Measurements from ENCODE around the gene CEP63.

Gene CEP63

DNA sequence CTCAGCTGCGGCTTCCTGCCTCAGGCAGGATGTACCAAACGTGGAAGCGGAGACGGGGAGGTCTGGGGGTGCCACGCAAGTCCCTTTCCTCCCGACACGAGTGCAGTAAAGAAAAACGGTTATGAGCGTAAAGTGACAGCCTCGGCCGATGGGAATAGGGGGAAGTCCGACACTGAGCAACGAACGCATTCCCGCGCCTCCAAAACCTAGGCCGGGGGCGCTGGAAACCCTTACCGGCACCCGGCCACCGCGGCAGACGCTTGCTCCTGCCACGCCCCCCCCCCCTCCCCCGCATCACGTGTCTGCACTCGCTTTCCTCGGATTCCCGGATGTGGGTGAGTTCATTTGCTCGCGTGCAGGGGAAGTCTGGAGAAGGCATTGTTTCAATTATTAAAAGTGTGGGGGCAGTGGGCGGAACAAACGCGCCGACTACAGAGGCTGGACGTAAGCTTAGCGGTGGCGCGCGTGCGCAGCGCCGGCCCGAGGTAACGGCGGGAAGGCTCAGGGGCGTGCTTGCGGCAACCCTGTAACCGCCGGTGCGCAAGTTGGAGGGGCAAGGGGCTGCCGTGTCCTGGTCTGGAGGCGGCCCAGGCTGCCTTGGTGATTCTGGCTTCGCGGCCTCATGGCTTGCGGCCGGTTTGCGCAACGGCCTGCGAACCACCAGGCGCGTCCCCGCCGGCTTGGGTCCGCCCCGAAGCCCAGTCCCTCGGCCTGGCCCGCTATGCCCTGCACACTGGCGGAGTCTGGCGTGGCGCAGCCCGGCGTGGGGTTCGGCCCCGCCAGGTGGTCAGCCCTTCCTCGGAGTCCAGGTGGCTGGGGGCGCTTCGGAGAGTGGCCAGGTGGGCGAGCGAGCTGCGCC, at the start of gene CEP63, which contains the start of gene ANAPC13:
TSS of gene CEP63 (plus strand) at position 340 of the 859 bp plus-strand sequence. CDS start 9,264 bp downstream, outside the sequence.
TSS of gene ANAPC13 (minus strand) at position 268 of the 859 bp plus-strand sequence. CDS start 3,081 bp downstream, outside the sequence.
- DNase-seq (ENCODE audit: low read depth): peak; percentile 86

GRCh38 chr3:134437211-134437752, 48.6 kb upstream of the CEP63 start:
- no peak for DNase-seq (ENCODE audit: low read depth)

DNA sequence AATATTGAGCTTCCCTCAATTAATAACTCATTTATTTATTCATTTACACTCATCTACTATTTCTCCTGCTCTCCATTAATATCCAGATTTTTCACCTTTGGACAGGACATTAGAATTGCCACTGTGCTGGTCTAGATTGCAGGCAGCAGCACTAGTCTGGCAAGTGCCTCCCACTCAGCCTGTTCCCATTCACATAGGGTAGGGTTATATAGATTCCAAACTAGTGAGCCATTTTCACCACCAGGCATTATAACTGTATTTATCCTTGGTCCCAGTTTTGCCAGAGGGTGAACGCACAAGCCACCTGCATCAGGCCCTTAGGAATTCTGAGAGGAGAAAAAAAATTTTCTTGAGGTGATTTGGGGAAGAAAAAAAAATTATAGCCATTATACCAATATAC, 44.5 kb upstream of the CEP63 start:
- DNase-seq (ENCODE audit: low read depth): no peak

- DNase-seq (ENCODE audit: low read depth): no peak
Measured at GRCh38 chr3:134441821-134442220, 44.0 kb upstream of the CEP63 start.

GRCh38 chr3:134445095-134445494, 40.8 kb upstream of the CEP63 start:
- DNase-seq (ENCODE audit: low read depth): no peak

- no peak for DNase-seq (ENCODE audit: low read depth)
Measured at GRCh38 chr3:134445636-134446035, 40.2 kb upstream of the CEP63 start.

- no peak for DNase-seq (ENCODE audit: low read depth)
Measured at GRCh38 chr3:134446800-134447199, 39.1 kb upstream of the CEP63 start.

- no peak for DNase-seq (ENCODE audit: low read depth)
Measured at GRCh38 chr3:134447351-134447750, 38.5 kb upstream of the CEP63 start.

- no peak for DNase-seq (ENCODE audit: low read depth)
Measured at GRCh38 chr3:134448664-134449063, 37.2 kb upstream of the CEP63 start.

- DNase-seq (ENCODE audit: low read depth): no peak
Measured at GRCh38 chr3:134449277-134449676, 36.6 kb upstream of the CEP63 start.

- DNase-seq (ENCODE audit: low read depth): no peak
Measured at GRCh38 chr3:134449951-134450350, 35.9 kb upstream of the CEP63 start.

DNA sequence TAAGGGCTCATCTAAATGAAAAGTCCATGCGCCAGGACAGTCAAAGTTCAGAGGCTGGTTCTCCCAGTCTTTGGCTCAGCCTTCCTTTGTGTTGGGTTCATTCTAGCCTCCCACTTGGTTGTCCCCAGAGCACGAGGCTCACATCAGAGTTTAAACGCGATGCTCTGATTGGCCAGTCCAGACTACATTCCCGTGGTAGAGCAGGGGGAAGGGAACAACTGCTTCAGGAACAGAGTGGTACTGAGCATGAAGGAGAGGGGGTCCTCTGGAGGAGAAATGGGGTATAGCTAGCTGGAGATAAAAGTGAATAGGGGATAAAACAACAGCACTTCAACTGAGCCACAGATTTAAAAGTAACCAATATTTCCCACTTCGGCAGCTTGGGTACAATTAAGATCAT, 32.2 kb upstream of the CEP63 start:
- no peak for DNase-seq (ENCODE audit: low read depth)

DNA sequence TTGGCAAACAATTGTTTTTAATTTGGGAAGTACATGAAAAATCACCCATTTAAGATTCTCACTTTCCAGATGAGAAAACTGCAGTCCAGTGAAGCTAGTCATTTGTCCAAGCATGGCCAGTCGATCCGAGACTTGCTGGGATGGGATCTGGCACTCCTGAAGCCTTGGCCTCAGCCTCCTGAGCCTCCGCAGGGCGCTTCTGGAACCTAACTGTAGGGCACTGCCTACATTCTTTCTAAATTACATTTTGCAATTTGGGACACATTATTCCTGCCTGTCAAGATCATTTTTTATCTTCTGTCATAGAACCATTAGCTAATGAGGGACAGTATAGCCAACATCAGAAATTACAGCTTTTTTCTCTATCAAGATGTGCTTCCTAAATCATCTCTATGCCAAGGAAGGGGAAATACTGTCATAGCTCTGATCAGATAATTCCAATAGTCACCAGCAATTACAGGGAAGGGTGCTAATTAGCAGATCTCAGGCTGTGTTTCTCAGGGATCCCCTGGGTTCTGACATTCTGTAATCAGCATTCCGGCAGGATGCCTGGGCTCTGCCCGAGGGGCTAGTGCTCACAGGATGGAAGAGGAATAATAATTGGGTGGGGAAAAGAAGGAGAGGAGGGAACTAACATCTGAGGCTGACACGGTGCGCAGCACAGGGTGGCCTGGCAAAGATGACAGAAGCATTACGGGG, 28.3 kb upstream of the CEP63 start:
- no peak for DNase-seq (ENCODE audit: low read depth)

GRCh38 chr3:134458406-134458945, 27.4 kb upstream of the CEP63 start:
- DNase-seq (ENCODE audit: low read depth): no peak

- DNase-seq (ENCODE audit: low read depth): no peak
Measured at GRCh38 chr3:134459562-134459961, 26.3 kb upstream of the CEP63 start.

DNA sequence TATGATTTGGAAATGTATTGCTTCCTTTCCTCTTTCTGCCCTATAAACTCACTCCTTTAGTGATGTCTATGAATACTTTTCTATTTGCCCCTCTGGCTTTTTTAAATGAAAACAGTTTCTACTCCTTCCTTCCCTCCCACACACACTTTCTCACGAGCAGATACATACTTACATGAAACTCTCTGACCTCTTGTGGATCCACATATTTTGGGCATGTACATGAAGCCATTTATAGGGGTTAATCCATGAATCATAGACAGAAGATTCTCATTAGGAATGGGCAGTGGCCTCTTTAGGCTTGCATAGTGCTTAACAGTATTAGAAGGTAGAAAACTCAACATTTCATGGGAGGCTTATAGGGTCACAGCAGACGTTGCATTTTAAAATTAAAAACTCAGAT, 24.9 kb upstream of the CEP63 start:
- no peak for DNase-seq (ENCODE audit: low read depth)

DNA sequence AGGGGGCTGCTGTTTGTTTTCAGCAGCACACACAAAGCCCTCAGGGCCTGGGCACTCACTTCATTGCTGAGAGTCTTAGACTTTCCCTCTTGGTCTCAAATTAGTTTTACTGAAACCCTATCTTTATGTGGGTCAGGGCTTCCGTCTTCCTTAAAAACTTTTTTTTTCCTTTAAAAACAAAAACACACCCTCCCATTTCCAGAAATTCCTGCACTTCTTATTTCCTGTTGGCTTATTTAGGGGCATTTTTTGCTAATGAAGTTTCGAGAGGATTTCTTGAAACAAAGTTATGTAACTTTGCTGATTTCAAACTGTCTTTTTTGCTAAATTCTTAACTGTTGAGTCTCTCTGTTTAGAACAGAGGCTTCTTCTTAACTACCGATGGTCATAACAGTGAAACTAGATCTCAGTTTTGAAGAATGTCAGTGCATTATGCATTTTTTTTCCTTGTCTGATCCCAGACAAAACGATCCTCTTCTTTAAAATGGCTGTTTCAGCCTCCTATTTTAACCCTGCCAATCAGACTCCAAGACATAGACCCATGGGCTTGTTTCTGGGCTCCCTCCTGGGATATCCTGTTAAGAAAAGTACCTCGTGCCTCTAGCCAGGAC, 23.4 kb upstream of the CEP63 start:
- no peak for DNase-seq (ENCODE audit: low read depth)

- DNase-seq (ENCODE audit: low read depth): no peak
Measured at GRCh38 chr3:134463676-134464063, 22.2 kb upstream of the CEP63 start.

- no peak for DNase-seq (ENCODE audit: low read depth)
Measured at GRCh38 chr3:134464064-134464688, 21.7 kb upstream of the CEP63 start.

- no peak for DNase-seq (ENCODE audit: low read depth)
Measured at GRCh38 chr3:134464689-134465365, 21.0 kb upstream of the CEP63 start.

DNA sequence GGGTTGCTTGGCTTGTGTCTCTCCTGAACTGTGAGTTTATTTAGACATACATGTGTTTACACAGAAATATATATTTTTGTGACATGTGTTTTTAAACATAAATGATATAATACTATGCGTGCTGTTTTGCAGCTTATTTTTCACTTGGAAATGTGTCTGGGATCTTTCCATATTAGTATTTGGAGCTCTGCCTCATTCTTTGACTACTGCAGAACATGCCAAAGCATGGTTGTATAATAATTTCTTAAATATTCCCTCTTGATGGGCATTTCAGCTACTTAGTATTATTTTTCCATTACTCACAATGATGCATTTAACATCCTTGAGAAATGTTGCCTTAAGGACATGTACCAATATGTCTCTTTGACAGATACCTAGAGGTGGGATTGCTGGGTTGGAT, 19.5 kb upstream of the CEP63 start:
- no peak for DNase-seq (ENCODE audit: low read depth)

Measured in stimulated activated CD8-positive, alpha-beta memory T cell treated with anti-CD3 and anti-CD28 coated beads, Interleukin-12 subunit alpha, Interleukin-12 subunit beta, amount 100 ng/mL, for 4 hours (primary cell).